HG03139 (cell line): ENCODE measurements around the gene KLHDC7A.

Experiments
- ATAC-seq: cut with Tn5 transposase; IDR thresholded peaks from one replicate; pipeline ENCODE4 v1.9.1; 2021; ENCODE audit not compliant: unreplicated experiment

KLHDC7A gene

DNA sequence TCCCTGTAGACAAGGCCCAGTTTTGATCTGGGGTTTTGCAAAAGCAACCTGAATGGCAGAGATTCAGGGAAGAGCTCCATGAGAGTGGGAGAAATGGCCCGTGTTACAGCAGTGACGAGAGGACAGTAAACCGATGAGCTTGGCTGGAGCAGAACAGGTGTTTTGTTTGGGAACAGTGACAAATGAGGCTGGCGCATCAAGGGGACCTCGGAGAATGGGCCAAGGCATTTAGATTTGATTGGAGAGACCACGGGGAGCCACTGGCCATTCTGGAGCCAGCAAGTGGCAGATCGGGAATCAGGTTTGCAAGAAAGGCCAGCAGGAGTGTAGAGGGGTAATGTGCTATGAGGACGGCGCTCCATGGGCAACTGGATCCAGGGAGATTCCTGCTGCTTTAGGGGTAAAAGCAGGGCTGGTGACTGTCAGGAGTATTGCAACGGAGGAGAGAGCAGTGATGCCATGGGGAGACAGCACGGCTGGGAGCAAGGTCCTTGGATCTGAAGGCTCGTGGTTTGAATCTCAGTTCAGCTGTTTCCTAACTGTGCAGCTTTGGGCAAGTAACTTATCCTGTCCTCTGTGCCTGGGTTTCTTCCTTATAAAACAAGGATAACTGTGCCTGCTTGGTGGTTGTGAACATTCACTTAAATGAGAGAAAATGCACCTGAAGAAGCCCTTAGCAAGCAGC, 9.9 kb upstream of the KLHDC7A start:
- no peak for ATAC-seq

DNA sequence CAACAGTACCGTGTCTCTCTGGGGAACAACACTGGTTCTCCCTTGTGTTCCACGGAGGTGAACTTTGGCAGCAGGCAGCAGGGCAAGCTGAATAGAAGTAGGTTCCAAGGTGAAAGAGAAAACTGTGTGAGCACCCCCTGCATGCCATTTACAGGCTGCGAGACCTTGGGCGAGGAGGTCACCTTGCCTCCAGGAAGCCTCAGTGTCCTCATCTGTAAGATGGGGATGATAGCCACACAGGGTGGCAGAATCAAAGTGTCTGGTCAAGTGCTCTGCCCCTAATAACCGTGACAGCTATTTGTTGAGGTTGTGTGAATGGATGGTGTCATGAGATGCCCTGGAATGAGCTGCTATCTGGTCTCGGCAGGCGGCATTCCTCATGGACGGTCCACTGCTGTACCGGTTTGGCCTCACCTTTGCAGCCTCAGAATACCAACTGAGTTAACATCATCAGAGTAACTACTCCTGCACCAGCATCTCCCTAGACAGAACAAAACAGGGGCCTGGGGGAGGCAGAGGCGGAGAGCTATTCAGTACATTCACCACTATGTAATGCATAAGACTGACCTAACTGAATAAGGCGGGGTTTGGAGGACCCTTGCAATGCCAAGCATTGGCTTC, 7.4 kb upstream of the KLHDC7A start:
- ATAC-seq: no peak

DNA sequence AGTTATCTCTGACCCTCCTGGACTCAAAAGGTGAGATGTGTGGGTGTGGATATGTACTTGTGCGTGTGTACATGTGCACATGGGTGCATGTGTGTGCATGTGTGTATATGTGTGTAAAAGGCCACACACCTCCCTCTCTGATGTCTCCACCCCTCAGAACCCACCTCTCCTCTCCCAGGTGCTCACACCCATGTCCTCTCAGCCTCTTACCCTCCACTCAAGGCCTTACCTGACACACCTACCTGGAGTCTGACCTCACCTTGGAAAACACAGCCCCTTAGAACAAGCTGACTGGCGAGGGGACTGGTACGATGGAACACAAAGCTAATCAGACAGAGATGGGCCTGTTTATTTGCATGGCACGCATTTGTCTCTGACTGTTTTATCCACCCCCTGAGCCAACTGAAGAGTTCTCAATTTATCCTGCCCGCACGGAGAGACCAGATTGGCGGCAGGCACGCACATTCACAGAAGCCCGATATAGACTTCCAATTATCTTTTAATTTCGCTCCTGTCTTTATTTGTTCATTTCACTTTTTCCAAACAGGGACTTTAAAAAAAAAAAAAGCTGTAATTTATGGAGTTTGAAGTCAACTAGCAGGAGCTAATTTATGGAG, 6.1 kb upstream of the KLHDC7A start:
- no peak for ATAC-seq

DNA sequence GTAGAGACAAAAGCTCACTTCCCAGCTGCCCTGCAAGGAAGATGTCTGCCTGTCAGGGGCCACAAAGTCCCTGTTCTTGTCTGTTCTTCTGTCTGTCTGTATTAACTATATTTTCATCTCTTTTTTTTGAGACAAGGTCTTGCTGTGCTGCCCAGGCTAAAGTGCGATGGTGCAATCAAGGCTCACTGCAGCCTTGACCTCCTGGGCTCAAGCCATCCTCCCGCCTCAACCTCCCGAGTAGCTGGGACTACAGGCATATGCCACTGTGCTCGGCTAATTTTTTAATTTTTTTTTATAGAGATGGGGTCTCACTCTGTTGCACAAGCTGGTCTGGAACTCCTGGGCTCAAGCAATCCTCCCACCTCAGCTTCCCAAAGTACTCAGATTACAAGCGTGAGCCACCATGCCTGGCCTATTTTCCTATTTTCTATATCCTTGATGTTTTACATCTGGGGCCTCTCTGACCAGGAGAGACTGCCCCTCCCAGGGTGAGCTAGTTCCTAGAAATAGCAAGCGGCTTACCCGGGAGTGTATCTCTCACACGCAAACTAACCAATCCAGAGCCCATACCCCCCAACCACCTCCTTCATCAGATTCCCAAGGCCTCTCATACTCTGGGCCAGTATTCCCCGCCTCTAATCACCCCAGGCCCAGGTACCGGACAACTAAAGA, 5.4 kb upstream of the KLHDC7A start:
- ATAC-seq: no peak

DNA sequence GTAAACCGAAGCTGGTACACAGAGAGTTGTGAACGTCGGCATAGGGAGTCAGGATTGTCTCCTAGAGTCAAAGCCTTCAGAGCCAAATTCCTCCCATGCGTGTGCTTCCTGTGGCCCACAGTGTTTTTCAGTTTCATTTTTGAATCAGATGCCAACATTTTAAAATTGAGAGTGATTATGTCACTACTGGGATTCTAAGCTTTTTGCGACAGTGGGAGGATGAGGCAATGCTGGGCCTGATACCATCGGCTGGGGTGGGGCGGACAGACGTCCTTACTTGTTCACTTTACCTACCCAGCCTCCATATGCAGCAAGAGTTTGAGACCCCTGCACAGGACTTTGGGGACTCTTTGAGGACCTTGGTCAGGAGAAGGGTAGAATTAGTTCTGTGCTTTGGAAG, 1.3 kb upstream of the KLHDC7A start:
- no peak for ATAC-seq

DNA sequence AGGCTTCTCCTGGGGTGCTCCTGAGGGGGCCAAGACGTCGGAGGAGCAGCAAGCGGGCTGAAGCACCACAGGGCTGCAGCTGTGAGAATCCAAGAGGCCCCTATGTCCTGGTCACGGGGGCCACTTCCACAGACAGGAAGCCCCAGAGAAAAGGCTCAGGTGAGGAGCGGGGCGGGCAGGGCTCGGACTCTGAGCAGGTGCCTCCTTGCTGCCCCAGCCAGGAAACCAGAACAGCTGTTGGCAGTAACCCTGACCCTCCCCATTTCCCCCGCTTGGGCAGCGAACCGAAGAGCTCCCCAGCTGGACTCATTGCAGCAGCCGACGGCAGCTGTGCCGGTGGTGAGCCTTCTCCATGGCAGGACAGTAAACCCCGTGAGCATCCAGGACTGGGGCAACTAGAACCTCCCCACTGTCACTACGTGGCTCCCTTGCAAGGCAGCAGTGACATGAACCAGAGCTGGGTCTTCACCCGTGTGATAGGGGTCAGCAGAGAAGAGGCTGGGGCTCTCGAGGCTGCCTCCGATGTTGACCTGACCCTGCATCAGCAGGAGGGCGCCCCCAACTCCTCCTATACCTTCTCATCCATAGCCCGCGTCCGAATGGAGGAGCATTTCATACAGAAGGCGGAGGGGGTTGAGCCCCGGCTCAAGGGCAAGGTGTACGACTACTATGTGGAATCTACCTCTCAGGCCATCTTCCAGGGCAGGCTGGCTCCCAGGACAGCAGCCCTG, 625 bp downstream of the KLHDC7A start:
- ATAC-seq: no peak

DNA sequence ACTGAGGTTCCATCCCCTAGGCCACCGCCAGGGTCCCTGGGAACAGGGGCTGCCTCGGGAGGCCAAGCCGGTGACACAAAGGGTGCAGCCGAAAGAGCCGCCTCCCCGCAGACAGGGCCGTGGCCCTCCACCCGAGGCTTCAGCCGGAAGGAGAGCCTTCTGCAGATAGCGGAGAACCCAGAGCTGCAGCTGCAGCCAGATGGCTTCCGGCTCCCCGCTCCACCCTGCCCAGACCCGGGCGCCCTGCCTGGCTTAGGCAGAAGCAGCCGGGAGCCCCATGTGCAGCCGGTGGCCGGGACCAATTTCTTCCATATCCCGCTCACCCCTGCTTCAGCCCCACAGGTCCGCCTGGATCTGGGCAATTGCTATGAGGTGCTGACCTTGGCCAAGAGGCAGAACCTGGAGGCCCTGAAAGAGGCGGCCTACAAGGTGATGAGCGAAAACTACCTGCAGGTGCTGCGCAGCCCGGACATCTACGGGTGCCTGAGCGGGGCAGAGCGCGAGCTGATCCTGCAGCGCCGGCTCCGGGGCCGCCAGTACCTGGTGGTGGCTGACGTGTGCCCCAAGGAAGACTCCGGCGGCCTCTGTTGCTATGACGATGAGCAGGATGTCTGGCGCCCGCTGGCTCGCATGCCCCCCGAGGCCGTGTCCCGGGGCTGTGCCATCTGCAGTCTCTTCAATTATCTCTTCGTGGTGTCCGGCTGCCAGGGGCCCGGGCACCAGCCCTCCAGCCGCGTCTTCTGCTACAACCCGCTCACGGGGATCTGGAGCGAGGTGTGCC, 1.4 kb downstream of the KLHDC7A start:
- no peak for ATAC-seq

DNA sequence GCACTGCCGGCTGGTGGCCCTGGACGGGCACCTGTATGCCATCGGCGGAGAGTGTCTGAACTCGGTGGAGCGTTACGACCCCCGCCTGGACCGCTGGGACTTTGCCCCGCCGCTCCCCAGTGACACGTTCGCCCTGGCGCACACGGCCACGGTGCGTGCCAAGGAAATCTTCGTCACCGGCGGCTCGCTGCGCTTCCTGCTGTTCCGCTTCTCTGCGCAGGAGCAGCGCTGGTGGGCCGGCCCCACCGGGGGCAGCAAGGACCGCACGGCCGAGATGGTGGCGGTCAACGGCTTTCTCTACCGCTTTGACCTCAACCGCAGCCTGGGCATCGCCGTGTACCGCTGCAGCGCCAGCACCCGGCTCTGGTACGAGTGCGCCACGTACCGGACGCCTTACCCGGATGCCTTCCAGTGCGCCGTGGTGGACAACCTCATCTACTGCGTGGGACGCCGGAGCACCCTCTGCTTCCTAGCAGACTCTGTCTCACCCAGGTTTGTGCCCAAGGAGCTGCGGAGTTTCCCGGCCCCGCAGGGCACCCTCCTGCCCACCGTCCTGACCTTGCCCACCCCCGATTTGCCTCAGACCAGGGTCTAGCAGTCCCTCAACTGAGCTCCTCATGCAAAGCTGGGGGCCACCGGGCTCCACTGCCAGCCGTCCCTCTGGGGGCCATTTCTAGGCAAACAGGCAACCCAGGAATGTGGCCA, 2.1 kb downstream of the KLHDC7A start:
- ATAC-seq: no peak

DNA sequence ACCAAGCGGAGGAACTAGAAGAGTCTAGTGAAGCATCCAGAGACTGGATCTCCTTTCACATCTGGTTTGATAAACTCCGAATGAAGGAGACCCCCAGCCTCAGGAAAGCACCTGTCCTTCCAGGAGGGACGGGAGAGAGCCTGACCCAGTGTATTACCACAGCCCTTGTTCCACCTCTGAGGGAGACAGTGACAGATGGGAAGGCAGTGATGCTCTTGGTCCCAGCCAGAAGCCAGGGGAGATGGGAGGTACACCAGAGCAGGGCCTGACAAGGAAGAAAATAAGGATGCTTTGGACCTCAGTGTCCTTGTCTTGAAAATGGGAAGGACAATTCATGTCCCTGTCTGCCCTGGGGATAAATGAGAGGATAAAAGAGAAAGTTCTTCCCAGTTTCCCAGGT, 3.5 kb downstream of the KLHDC7A start:
- no peak for ATAC-seq

DNA sequence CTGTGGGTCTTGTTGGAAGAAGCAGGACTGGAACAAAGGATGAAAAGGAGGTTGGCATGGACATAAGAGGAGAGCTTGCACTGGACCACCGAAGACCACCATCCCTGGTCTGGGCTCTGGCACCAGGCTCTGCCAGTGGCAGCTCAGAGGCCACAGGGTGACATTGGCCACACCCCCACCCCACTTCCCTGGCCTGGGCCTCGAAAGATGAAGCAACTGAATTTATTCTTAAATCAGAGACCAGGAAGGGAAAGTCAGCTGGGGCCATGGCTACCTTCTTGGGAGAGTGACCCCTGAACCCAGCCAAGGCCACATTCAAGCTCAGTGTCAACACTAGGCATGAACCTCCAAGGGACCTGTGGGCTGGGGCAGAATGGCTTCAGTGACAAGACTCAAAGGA, 4.0 kb downstream of the KLHDC7A start:
- ATAC-seq: no peak

DNA sequence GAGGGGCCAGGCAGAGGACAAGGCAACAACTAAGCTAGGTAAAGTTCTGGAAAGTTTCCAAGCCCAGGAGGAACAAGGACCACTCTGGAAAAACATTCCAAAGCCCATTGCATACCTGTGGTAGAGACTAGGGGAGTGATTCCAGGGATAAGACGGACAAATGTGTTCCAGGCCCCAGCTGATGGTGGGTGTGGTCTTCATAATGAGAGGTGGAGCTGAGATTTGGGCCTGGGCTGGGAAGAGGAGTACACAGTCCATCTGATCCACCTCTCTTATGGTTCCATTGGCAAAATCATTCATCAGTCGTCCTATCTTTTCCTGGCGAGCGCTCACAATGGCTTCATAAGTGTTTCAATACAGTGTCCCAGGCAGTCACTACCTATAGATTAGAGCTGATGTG, 4.5 kb downstream of the KLHDC7A start:
- no peak for ATAC-seq

DNA sequence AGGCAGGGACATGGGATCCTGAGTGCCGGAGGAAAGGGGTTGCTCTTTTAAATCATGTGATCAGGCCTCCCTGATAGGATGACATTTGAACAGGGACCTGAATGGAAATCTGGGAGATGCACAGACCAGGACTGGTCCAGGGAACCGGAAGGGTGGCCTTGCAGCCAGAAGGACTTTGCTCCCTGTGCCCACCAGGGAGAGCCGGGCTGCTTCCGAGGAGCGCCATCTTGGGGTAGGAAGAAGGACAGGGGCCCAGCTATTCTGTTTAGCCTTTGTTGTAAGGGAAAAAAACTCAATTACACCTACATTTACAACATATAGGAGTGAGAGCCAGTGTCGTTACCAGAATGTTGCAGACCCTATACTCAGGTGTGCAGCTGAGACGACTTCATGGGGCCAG, 5.5 kb downstream of the KLHDC7A start:
- ATAC-seq: no peak

DNA sequence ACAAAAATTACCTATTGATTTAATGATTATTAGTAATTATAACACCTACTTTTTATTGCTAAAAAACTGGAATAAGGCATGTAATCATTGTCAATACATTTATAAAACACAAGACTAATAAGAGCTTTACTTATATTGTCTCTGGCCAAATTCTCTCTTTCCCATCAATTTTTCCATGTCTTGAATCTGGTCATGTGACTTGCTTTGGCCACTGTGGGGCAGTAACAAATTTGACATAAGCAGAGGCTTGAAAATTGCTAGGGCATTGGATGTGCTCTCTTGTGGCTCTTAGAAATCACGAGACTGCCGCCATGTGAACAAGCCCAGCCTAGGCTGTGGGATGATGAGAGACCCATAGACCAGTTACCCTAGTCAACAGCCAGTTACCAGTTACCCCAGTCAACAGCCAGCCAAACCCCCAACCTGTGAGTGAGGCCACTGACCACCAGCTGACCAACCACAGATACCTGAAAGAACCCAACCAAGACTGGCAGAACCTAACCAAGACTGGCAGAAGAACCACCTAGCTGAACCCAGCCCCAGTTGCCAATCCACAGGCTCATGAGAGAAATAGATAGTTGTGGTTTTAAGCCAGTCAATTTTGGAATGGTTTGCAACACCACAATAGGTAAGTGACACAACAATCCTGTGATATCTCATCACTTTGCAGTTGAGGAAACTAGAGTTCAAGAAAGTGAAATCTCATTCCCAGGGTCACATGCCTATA, 8.8 kb downstream of the KLHDC7A start:
- ATAC-seq: no peak

DNA sequence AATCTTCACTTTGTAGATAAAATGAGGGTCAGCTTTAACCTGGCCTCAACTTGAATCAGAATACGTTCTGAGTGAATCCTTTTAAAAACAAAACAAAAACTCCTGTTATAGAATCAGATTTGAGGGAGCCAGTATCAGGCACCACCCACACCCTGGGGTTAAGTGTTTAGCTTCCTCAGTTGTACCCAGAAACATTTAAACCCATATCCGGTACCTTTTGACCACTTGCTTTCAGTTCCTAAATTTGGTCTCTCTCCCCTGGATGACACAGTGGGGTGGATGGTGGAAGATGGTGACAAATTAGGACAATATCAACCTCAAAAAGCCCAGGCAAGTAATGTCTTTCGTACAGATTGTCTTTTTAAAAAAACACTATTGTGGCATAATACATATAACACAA, 10.4 kb downstream of the KLHDC7A start:
- ATAC-seq: no peak

DNA sequence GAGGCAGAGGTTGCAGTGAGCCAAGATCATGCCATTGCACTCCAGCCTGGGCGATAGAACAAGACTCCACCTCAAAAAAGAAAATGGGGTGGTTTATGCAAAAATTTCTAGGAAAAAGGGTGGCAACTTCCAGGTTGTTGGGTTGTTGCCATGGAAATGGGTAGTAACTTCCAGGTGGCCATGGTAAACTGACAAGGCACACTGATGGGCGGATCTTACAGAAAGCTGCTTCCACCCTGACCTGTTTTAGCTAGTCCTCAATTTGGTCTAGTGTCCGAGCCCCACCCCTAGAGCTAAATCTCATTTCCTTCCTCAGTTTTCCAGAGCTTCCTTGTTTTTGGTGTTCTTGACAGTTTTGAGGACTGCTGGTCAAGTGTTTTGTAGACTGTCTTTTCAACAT, 13.6 kb downstream of the KLHDC7A start:
- ATAC-seq: no peak

DNA sequence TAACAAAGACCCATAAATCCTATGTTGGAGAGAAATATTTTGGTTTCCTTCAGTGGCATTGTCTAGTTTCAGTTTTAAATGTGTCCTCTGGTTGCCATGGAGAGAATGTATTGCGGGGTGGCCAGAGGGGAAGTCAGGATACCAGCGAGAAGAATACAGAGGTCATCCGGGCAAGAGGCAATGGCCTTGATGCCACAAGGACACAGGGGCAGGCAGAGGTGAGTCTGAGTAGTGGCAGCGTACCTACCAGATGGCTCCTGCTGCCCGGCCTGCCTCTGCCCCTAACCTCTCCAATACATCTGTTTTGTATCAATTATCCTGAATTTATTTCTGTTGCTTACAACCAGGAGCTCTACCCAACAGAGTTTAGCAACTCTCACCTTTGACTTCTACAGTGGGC, 14.9 kb downstream of the KLHDC7A start:
- no peak for ATAC-seq

DNA sequence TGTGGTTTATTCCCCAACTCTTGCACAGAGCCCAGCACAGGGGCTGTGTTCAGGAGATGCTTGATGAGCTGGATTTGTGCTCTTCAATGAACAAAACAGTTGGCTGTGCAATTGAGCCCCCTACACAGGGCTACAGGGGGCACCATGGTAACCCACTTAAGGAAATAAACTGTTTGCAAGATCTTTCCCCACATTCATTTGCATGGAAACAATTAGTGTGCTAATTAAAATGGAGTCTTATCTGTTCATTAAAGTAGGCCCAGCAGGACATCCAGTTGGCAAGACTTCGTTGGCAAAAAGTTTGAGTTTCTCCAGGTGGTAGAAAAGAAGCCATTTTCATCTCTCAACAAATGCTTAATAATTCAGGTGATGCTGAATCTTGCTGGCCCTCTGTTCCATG, 15.3 kb downstream of the KLHDC7A start:
- no peak for ATAC-seq

DNA sequence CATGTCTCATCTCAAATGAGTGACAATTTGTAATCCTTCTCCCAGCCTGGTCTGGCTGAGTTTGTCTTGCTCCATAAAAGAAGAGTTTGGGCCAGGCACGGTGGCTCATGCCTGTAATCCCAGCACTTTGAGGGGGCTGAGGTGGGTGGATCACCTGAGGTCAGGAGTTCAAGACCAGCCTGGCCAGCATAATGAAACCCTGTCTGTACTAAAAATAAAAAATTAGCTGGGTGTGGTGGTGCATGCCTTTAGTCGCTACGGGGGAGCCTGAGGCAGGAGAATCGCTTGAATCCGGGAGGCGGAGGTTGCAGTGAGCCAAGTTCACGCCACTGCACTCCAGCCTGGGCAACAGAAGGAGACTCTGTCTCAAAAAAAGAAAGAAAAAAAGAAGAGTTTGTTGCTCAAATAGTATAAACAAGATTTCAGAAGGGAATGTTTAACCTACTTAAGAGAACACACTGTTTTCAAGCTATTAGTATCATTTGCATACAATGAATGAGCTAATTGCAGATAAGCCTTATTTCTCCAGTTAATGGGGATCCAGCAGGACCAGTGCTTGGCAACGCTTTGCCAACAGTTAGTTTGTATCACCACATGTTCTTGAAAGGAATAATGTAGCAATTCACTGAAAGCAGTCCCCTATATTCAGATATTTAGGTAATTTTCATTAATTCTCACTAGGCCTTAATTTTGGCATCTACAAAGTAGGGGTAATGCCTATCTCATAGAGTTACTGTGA, 15.9 kb downstream of the KLHDC7A start:
- no peak for ATAC-seq

DNA sequence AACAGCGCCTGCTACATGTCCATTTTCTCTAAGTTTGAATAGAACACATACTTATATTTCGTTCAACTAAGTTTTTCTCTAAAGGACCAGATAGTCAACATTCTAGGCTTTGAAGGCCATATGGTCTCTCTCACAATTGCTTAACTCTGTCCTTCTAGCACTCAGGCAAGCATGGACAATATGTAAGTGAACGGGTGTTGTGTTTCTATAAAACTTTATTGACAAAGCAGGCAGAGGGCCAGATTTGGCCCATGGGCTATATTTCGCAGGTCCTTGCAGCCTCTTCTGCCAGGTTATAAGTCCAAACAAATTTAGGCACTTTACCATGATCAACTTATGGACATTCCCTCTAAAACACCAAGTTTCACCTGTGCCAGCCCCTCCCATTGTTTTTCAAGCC, 21.1 kb downstream of the KLHDC7A start:
- no peak for ATAC-seq
